ENCODE measurements around the gene PRKCZ. TPM values are rescaled to one million over a fixed set of nuclear protein-coding genes. Genes with fewer than 3 reads are reported as not detected.
A peak's percentile ranks its signal among the peaks of the same experiment; 100 is the strongest.

The PRKCZ gene
- total RNA-seq, 1 experiment from 2014 or later: 0.58 TPM

DNA sequence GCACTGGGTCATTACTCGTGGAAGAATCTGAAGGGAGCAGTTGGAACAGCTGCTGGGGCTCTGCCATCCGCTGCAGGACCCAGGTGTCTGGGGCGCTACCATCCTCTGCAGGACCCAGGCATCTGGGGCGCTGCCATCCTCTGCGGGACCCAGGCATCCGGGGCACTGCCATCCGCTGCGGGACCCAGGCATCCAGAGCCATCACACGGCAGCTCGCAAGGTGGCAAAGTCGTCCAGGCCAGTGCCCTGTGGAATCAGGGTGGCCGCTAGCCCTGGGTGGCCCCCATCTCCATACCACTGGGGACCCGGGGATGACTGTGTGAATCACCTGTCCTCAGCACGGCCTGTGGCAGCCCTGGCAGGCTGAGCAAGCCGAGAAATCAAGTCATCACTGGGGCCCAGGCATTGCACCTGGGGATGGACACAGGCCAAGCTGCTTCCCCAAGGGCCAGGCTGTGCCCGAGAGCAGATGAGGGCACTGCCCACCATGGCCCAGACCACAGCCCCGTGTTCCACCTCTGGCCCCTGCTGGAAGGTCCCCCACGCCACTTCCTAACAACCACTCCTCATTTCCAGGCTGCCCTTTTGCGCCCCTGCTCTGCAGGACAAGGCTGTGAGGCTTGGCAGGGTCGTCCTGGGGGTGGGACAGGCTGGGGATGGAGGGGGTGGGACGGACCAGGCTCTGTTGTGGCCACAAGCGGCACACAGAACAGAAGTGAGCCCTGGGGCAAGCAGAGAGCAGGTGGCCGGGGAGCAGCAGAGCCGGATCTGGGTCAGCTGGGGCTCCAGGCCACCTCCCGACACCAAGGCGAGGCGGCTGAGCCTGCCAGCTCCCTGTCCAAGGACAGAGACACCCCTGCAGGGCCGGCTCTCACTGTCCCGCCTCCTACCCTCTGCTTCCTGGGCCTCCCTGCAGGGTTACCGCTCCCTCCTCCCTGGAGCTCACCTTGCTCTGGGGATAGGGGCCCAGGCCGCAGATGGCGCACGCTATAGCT is 18.4 kb upstream of the PRKCZ start:
- DNase-seq (ENCODE audit: low read depth in 1 of 2, low spot score in 2 of 2): no peak
- no peak overlapping the region for H3K27ac ChIP-seq
- H3K27me3 ChIP-seq (replicated peaks): peaks cover 42% of the 10 kb centered on the region
- H3K4me3 ChIP-seq: no peak overlapping the region
- H3K36me3 ChIP-seq: no peaks in the 10 kb centered on the region
- H3K4me1 ChIP-seq (replicated peaks): no peaks in the 10 kb centered on the region
- H3K9me3 ChIP-seq (replicated peaks): no peaks in the 10 kb centered on the region

DNA sequence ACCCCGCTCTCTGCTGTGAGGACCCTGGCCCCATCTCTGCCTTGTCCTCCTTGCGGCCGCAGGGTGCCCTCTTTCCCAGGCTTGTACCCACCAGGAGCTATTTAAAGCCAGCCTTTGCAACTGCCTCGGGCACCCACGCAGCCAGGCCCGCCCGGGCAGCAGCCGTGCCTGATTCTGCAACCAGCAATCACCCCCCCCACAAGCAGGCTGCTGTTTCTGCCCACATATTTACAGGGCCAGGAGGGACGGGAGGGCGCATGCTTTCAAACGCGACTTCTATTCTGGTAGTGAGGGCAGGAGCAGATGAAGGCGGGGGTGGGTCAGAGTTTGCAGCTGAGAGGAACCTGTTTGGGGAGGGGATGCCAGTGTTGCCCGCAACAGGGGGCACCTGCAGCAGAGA is 17.5 kb upstream of the PRKCZ start:
- no peak overlapping the region for H3K4me3 ChIP-seq

DNA sequence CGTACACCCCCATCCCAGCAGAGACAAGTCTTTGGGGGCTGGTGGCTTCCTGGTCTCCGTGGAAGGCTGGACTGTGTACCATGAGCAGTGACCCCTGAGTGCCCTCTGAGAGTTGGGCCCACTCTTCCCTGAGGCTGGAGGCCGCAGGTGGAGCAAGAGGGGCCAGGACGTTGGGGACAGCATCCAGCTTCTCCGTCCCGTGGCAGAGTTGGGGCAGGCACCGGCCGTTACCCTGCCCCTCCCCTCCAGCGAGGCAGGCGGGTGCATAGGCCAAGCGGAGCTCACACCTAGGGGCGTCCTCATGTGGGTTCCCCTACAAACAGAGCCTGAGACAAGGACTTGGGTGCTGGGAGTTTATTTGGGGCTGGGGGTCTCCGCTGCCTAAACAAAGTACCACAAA is 17.0 kb upstream of the PRKCZ start:
- H3K9me3 ChIP-seq (replicated peaks): no peaks in the 10 kb centered on the region
- H3K4me3 ChIP-seq: no peak overlapping the region
- H3K27ac ChIP-seq: no peak overlapping the region
- DNase-seq (ENCODE audit: low read depth in 1 of 2, low spot score in 2 of 2): no peak
- peaks cover 37% of the 10 kb centered on the region for H3K27me3 ChIP-seq (replicated peaks)
- no peaks in the 10 kb centered on the region for H3K36me3 ChIP-seq
- H3K4me1 ChIP-seq (replicated peaks): no peaks in the 10 kb centered on the region

More for the DNA sequence above, 17.5 kb upstream of the PRKCZ start:
- no peak overlapping the region for H3K27ac ChIP-seq
- no peak for DNase-seq (ENCODE audit: low read depth in 1 of 2, low spot score in 2 of 2)
- peaks cover 35% of the 10 kb centered on the region for H3K27me3 ChIP-seq (replicated peaks)
- H3K4me1 ChIP-seq (replicated peaks): no peaks in the 10 kb centered on the region
- H3K36me3 ChIP-seq: no peaks in the 10 kb centered on the region
- H3K9me3 ChIP-seq (replicated peaks): no peaks in the 10 kb centered on the region

DNA sequence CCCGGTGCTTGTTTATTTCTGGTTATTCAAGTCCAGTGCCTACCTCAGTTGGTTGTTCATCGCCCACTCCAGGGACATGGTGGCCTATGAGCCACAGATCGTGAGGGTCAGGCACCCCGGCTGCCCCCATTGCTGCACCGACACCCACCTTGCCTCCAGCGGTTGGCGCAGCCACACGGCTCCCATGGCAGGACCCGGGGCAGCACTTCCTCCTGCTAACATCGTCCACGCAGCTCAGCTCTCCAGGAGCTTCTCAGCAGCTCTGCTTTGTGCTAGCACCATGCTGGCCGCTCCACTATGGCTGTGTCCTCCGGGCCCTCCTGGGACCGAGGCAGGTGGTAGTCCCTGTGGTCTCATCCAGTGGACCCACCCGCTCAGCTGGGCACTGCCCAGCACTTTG is 13.9 kb upstream of the PRKCZ start:
- no peaks in the 10 kb centered on the region for H3K9me3 ChIP-seq (replicated peaks)
- H3K27me3 ChIP-seq (replicated peaks): peaks cover 52% of the 10 kb centered on the region
- H3K4me3 ChIP-seq: no peak overlapping the region
- no peaks in the 10 kb centered on the region for H3K36me3 ChIP-seq
- no peaks in the 10 kb centered on the region for H3K4me1 ChIP-seq (replicated peaks)
- no peak overlapping the region for H3K27ac ChIP-seq
- DNase-seq (ENCODE audit: low read depth in 1 of 2, low spot score in 2 of 2): no peak

DNA sequence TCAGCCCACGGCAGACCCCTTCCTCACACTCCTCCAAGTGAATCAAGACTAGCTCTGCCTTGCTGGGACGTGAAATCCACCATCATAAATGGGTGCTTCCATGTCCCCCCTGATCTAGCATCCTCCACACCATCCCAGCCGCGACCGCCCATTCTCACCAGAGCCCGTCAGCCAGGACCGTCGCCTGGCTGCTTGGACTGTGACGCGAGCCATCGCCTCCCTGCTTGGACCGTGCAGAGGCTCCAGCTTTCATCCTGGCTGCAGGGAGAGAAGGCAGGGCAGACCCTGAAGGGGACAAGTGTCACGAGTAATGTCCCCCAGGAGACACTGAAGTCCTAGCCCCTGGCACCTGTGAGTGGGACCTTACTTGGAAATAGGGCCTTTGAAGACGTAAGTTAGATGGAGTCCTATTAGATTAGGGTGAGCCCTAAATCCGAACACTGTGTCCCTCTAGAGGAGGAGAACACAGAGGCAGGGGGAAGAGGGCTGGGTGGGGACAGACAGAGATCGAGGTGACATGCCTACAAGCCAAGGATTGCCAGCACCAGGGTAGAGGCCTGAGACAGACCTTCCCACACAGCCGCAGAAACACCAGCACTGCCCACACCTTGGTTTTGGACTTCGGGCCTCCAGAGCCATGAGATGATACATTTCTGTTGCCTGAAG is 12.8 kb upstream of the PRKCZ start:
- Histone ChIP-seq H3K4me3 (no peak overlapping the region), H3K27me3 (replicated peaks) (peaks cover 42% of the 10 kb centered on the region), H3K27ac (no peak overlapping the region), H3K36me3 (no peaks in the 10 kb centered on the region), H3K4me1 (replicated peaks) (no peaks in the 10 kb centered on the region), H3K9me3 (replicated peaks) (no peaks in the 10 kb centered on the region)
- no peak for DNase-seq (ENCODE audit: low read depth in 1 of 2, low spot score in 2 of 2)

DNA sequence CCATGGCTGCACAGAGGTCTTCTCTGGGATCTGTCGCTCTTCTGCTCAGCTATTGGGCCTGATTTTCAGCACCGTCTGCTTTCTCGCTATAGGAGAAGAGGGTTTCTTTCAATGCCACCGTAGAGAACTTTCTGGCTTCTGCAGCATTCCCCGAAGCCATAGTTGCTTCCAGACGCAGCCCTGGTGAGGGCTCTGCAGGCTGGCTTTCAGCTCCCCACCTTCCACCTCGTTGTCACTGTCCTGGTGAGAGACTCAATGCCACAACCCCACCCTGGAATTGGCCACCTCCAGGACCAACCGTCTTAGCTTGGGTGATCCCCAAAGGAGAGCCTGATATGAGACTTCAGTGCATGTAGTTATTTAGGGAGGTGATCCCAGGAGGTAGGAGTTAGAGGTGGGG is 12.0 kb upstream of the PRKCZ start:
- H3K4me1 ChIP-seq (replicated peaks): no peaks in the 10 kb centered on the region
- no peak overlapping the region for H3K4me3 ChIP-seq
- no peak overlapping the region for H3K27ac ChIP-seq
- no peaks in the 10 kb centered on the region for H3K9me3 ChIP-seq (replicated peaks)
- H3K27me3 ChIP-seq (replicated peaks): peaks cover 34% of the 10 kb centered on the region
- DNase-seq (ENCODE audit: low read depth in 1 of 2, low spot score in 2 of 2): no peak
- no peaks in the 10 kb centered on the region for H3K36me3 ChIP-seq

DNA sequence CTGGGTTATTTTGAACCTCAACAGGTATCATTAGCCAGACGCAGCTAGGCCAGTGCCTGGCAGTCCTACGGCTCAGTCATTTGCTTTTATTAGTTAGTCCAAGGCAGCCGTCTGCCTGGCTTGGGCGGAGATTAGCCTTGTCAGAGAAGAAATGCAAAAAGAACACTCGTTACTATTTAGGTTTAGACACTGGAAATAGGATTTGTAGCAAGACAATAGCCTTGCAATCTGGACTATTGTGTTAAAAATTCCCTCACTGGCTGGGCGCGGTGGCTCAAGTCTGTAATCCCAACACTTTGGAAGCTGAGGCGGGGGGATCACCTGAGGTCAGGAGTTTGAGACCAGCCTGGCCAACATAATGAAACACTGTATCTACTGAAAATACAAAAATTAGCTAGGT is 11.0 kb upstream of the PRKCZ start:
- Histone ChIP-seq H3K27me3 (replicated peaks) (peaks cover 40% of the 10 kb centered on the region), H3K9me3 (replicated peaks) (no peaks in the 10 kb centered on the region), H3K4me1 (replicated peaks) (no peaks in the 10 kb centered on the region; the same call in 1 of the 2 replicates), H3K4me3 (no peak overlapping the region), H3K36me3 (no peaks in the 10 kb centered on the region), H3K27ac (no peak overlapping the region)
- DNase-seq (ENCODE audit: low read depth in 1 of 2, low spot score in 2 of 2): no peak

DNA sequence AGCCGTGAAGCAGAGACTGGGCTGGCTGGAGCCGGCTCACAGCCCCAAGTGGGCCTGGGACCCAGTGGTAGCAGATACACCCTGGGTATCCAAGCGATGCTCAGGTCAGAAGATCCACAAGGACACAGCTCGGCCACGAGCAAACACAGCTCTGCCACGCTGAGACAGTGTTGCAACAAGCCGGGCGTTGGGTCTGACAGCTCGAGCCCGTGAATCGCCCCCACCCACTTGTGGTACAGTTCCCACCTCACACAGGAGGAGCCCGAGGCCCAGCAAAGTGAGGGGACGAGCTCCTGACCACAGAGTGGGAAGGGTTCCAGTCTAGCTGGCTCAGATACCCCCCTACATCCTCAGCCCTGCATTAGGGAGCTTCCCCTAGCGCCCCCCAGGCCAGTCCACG is 8.9 kb upstream of the PRKCZ start:
- peaks cover 8% of the 10 kb centered on the region for H3K4me1 ChIP-seq (replicated peaks)
- H3K4me3 ChIP-seq: no peak overlapping the region
- DNase-seq (ENCODE audit: low read depth in 1 of 2, low spot score in 2 of 2): no peak
- no peak overlapping the region for H3K27ac ChIP-seq
- H3K27me3 ChIP-seq (replicated peaks): peaks cover 59% of the 10 kb centered on the region
- H3K9me3 ChIP-seq (replicated peaks): no peaks in the 10 kb centered on the region
- H3K36me3 ChIP-seq: no peaks in the 10 kb centered on the region

DNA sequence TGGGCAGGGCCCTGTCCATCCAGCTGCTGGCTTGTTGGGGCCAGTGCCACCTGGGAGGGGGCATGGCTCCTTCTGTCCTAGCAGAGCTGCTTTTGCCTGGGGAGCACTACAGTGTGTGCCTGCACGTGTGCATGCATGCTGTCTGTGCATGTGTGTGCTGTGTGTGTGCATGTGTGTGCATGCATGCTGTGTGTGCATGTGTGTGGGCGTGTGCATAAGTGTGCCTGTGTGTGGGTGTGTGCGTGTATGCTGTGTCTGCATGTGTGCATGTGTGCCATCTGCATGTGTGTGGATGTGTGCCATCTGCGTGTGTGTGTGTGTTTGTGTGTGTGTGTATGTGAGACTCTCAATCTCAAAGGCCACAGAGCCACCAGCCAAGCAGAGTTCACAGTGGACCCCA is 8.3 kb upstream of the PRKCZ start:
- H3K36me3 ChIP-seq: no peaks in the 10 kb centered on the region
- no peak overlapping the region for H3K4me3 ChIP-seq
- H3K4me1 ChIP-seq (replicated peaks): peaks cover 8% of the 10 kb centered on the region
- no peak overlapping the region for H3K27ac ChIP-seq
- H3K27me3 ChIP-seq (replicated peaks): peaks cover 65% of the 10 kb centered on the region
- DNase-seq (ENCODE audit: low read depth in 1 of 2, low spot score in 2 of 2): no peak
- no peaks in the 10 kb centered on the region for H3K9me3 ChIP-seq (replicated peaks)

DNA sequence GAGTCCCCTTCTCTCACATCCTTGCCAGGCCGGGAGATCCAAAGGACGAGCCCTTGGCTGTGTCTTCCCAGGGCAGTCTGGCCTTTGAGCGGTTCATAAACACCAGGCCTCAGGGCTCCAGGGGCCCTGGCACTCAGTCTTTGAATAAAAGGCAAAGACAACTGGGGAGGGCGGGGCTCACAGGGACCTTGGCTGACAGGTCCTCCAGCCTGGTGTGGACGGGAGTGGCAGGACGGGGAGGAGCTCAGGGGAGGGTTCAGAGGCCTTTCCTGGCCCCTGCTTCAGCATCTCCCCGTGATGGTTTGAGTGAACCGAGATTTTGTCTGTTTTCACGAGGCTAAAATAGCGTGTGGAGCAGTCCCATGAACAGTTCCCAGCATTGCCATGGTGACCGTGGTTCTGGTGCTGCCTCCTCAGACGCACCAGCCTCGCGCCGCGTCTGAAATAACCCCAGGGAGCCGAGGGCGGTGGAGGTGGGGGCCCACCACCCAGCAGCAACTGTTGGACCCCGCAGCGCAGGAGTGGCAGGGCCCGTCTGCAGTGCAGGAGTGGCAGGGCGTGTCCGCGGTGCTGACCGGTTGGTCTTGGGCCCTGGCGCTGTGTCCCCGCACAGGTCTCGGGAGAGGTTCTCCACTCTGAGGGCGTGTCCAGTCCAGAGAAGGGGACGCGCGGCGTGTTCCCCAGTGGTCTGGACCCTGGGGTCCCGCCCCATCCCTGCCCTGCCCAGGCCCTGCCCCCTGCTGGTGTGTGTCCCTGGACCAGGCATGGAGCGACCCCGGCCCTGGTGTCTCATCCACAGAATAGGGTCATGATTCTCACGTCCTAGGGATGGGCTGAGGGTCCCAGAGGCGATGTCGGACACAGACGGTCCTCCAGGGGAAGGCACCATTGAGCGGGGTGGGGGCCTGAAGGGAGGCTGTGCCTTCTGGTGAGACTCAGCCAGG is 7.1 kb upstream of the PRKCZ start:
- peaks cover 8% of the 10 kb centered on the region for H3K4me1 ChIP-seq (replicated peaks)
- DNase-seq (ENCODE audit: low read depth in 1 of 2, low spot score in 2 of 2): no peak
- no peaks in the 10 kb centered on the region for H3K36me3 ChIP-seq
- no peak overlapping the region for H3K4me3 ChIP-seq
- peaks cover 66% of the 10 kb centered on the region for H3K27me3 ChIP-seq (replicated peaks)
- H3K9me3 ChIP-seq (replicated peaks): no peaks in the 10 kb centered on the region
- no peak overlapping the region for H3K27ac ChIP-seq

DNA sequence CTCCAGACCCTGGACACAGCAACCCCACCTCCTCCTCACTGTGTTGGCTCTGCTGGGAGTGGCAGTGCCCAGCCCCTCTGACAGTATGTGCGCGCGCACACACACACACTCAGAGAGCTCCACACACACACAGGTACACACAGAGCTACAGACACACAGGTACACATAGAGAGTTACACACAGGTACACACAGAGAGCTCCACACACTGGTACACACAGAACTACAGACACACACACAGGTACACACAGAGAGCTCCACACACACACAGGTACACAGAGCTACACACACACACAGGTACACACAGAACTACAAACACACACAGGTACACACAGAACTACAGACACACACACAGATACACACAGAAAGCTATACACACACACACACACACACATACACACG is 6.3 kb upstream of the PRKCZ start:
- Histone ChIP-seq H3K4me3 (no peak overlapping the region), H3K9me3 (replicated peaks) (no peaks in the 10 kb centered on the region), H3K36me3 (no peaks in the 10 kb centered on the region), H3K27me3 (replicated peaks) (peaks cover 70% of the 10 kb centered on the region), H3K4me1 (replicated peaks) (peaks cover 8% of the 10 kb centered on the region), H3K27ac (no peak overlapping the region)
- no peak for DNase-seq (ENCODE audit: low read depth in 1 of 2, low spot score in 2 of 2)

DNA sequence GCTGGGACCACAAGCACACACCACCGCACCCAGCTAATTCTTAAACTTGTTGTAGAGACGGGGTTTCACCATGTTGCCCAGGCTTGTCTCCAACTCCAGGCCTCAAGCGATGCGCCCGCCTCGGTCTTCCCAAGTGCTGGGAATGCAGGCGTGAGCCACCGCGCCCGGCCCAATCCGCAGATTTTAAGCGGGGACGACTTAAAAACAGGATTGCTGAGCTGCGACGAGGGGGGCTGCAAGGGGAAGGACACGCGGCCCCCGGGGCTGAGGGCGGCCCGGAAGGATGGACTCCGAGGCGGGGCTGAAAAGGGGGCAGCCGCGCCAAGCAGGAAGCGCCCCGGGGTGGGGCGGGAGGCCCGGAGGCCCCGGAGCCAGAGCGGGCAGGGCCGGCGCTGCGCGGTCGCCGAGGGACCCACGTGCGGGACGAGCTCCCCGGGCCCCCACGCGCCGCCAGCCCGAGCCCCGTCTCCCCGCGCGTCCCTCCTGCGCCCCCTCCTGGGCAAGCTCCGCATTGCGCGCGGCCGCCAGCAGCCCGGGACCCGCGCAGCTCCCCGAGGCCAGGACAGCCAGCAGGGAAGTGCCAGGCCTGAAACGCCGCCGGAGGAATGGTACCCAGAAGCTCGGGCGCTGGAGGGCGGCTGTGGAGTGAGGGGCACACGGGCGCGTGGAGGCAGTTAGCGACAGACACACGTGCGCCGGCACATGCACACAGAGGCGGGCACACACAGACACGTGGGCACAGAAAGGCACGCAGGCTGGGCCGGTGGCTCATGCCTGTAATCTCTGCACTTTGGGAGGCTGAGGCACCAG is 5.5 kb upstream of the PRKCZ start:
- H3K9me3 ChIP-seq (replicated peaks): 0 out of 2 replicates have a peak, but pooled peaks cover under 1% of the 10 kb centered on the region
- H3K4me3 ChIP-seq: peak overlapping the region; percentile 3; the same call in 1 of the 2 replicates
- H3K4me1 ChIP-seq (replicated peaks): peaks cover 9% of the 10 kb centered on the region
- DNase-seq (ENCODE audit: low read depth in 1 of 2, low spot score in 2 of 2): peak in 1 of 2 experiments; percentile 48
- H3K27ac ChIP-seq: no peak overlapping the region
- H3K27me3 ChIP-seq (replicated peaks): peaks cover 70% of the 10 kb centered on the region
- H3K36me3 ChIP-seq: no peaks in the 10 kb centered on the region

Measured in SJSA1 (cell line).